SK-N-SH (cell line): ENCODE results near the gene MIPOL1. TPM values are rescaled to one million over a fixed set of nuclear protein-coding genes. Genes with fewer than 3 reads are reported as not detected.

Experiments used
- CTCF ChIA-PET: fragments of 300-600, 350-600 bp; formaldehyde crosslinking; extraction: SDS; loops from one replicate; lab custom pipeline; 2021; lab: Yijun Ruan, JAX
- POLR2A ChIA-PET: fragments of 350-600 bp; sonication (Branson Sonifier 250); formaldehyde crosslinking; extraction: SDS; loops from one replicate; lab custom pipeline; 2020; ENCODE audit warnings: antibody characterized with exemption, inconsistent platforms; lab: Yijun Ruan, JAX
- DNase-seq: peaks from one replicate; pipeline ENCODE4 v3.0.0; 2012
- H2AFZ ChIP-seq: fragments of 200-600 bp; sonication (generic); 2 replicates; pipeline ENCODE4 v1.8.1; 2016; ENCODE audit warnings: antibody characterized with exemption, mild to moderate bottlenecking, low read depth
- H3F3A ChIP-seq: fragments of 200-600 bp; sonication (generic); replicated peaks from 2 replicates; pipeline ENCODE3; 2016; ENCODE audit warnings: antibody characterized with exemption, mild to moderate bottlenecking; ENCODE audit not compliant: insufficient read depth
- H3K27ac ChIP-seq, 2 experiments: fragments of 200-500 bp in 1 of 2; fragments of 200-600 bp in 1 of 2; sonication (Bioruptor generic) in 1 of 2; sonication (generic), shearing (Covaris generic) in 1 of 2; 2 replicates each; pipeline versions ENCODE4 v1.5.1 to v1.6.1; 2014 to 2016; ENCODE audit warnings: low read depth in 2 of 2, inconsistent platforms in 1 of 2, low read length in 1 of 2, mild to moderate bottlenecking in 1 of 2, mixed read lengths in 1 of 2
- H3K27me3 ChIP-seq: fragments of 200-600 bp; sonication (generic), shearing (Covaris generic); 2 replicates; pipeline ENCODE4 v1.6.1; 2016; ENCODE audit warnings: mixed run types; ENCODE audit not compliant: insufficient read depth
- H3K36me3 ChIP-seq, 2 experiments: fragments of 200-500 bp in 1 of 2; fragments of 200-600 bp in 1 of 2; sonication (Bioruptor generic) in 1 of 2; sonication (generic) in 1 of 2; replicated peaks in 1 of 2; 2 replicates each; pipeline versions ENCODE3 to v1.5.1; 2014 to 2016; ENCODE audit warnings: low read length in 1 of 2, mild to moderate bottlenecking in 1 of 2; ENCODE audit not compliant: insufficient read depth in 2 of 2, control insufficient read depth in 1 of 2
- H3K4me1 ChIP-seq, 2 experiments: fragments of 200-500 bp in 1 of 2; fragments of 200-600 bp in 1 of 2; sonication (Bioruptor generic) in 1 of 2; sonication (generic), shearing (Covaris generic) in 1 of 2; 2 replicates each; pipeline versions ENCODE4 v1.5.1 to v1.6.1; 2014 to 2016; ENCODE audit warnings: low read depth in 1 of 2, low read length in 1 of 2, mixed run types in 1 of 2; ENCODE audit not compliant: insufficient read depth in 2 of 2, control insufficient read depth in 1 of 2
- H3K4me2 ChIP-seq: fragments of 200-600 bp; sonication (generic), shearing (Covaris generic); 2 replicates; pipeline ENCODE4 v1.6.1; 2017; ENCODE audit warnings: mixed run types
- H3K4me3 ChIP-seq, 2 experiments: fragments of 200-500 bp in 1 of 2; fragments of 200-600 bp in 1 of 2; sonication (Bioruptor generic) in 1 of 2; sonication (generic), shearing (Covaris generic) in 1 of 2; 2 replicates each; pipeline versions ENCODE4 v1.5.1 to v1.8.1; 2014 to 2016; ENCODE audit warnings: low read depth in 2 of 2, inconsistent platforms in 1 of 2, low read length in 1 of 2, mild to moderate bottlenecking in 1 of 2, mixed read lengths in 1 of 2, moderate library complexity in 1 of 2
- H3K79me2 ChIP-seq: fragments of 200-600 bp; sonication (generic); 2 replicates; pipeline ENCODE4 v1.8.1; 2017; ENCODE audit warnings: mild to moderate bottlenecking; ENCODE audit not compliant: insufficient read depth
- H3K9ac ChIP-seq: fragments of 200-600 bp; sonication (generic); 2 replicates; pipeline ENCODE4 v1.6.1; 2017; ENCODE audit warnings: mixed run types
- H3K9me2 ChIP-seq: fragments of 200-600 bp; sonication (generic); 2 replicates; pipeline ENCODE4 v1.6.1; 2017; ENCODE audit warnings: mixed run types
- H3K9me3 ChIP-seq: fragments of 200-600 bp; sonication (generic); 2 replicates; pipeline ENCODE4 v1.6.1; 2017; ENCODE audit warnings: mixed run types, mild to moderate bottlenecking, moderate library complexity
- H4K20me1 ChIP-seq: fragments of 200-600 bp; sonication (generic); 2 replicates; pipeline ENCODE4 v1.6.1; 2017; ENCODE audit warnings: mild to moderate bottlenecking, mixed run types; ENCODE audit not compliant: insufficient read depth
- CHD2 ChIP-seq: fragments of 150-350 bp; IDR thresholded peaks from 2 replicates; pipeline ENCODE4 v1.6.1; 2018; ENCODE audit warnings: low read length; ENCODE audit not compliant: partially characterized antibody
- EP300 ChIP-seq, 2 experiments: IDR thresholded peaks; 2 replicates each; pipeline versions ENCODE4 v1.4.0 to v1.6.1; 2012; ENCODE audit warnings: borderline replicate concordance in 1 of 2, low read depth in 1 of 2, low read length in 1 of 2
- FOSL2 ChIP-seq: IDR thresholded peaks from 2 replicates; pipeline ENCODE4 v1.4.0; 2012; ENCODE audit warnings: low read depth, mild to moderate bottlenecking, moderate library complexity, borderline replicate concordance
- FOXJ3 ChIP-seq: sonication (generic); formaldehyde crosslinking; IDR thresholded peaks from 2 replicates; pipeline ENCODE4 v1.5.1; 2020; ENCODE audit warnings: mild to moderate bottlenecking, missing genetic modification reagents
- FOXM1 ChIP-seq: IDR thresholded peaks from 2 replicates; pipeline ENCODE4 v1.4.0; 2012; ENCODE audit warnings: low read depth, mild to moderate bottlenecking
- GATA2 ChIP-seq: sonication (generic); formaldehyde crosslinking; IDR thresholded peaks from 2 replicates; pipeline ENCODE4 v1.5.0; 2020; ENCODE audit warnings: mild to moderate bottlenecking, missing genetic modification reagents
- JUND ChIP-seq: IDR thresholded peaks from 2 replicates; pipeline ENCODE4 v1.4.0; 2012
- RAD21 ChIP-seq: IDR thresholded peaks from 2 replicates; pipeline ENCODE4 v1.6.1; 2012; ENCODE audit warnings: mild to moderate bottlenecking, low read length
- RCOR1 ChIP-seq: fragments of 150-350 bp; IDR thresholded peaks from 2 replicates; pipeline ENCODE4 v1.6.1; 2017; ENCODE audit warnings: antibody characterized with exemption, low read length
- SIN3A ChIP-seq: IDR thresholded peaks from 2 replicates; pipeline ENCODE4 v1.6.1; 2012; ENCODE audit warnings: low read depth, mild to moderate bottlenecking, low read length, moderate library complexity, borderline replicate concordance
- TCF12 ChIP-seq: IDR thresholded peaks from 2 replicates; pipeline ENCODE4 v1.4.0; 2012
- TEAD4 ChIP-seq: IDR thresholded peaks from 2 replicates; pipeline ENCODE4 v1.4.0; 2012; ENCODE audit warnings: mild to moderate bottlenecking, borderline replicate concordance; ENCODE audit not compliant: insufficient read depth
- YY1 ChIP-seq: IDR thresholded peaks from 2 replicates; pipeline ENCODE4 v1.4.0; 2012; ENCODE audit warnings: low read depth, mild to moderate bottlenecking
- WGBS: methylation state at CpG from one replicate; pipeline ENCODE4 v1.1.6; 2017; ENCODE audit warnings: low lambda C conversion rate; 5-methylcytosine and 5-hydroxymethylcytosine counted together
- polyA plus RNA-seq, 3 experiments: library from polyadenylated mRNA; depleted of rRNA; stranded (reverse); fragments of >200 nt; gene quantifications; 2 replicates each; pipeline ENCODE4 v1.2.3, GENCODE V29; 2012
- TF ChIP-seq, protein P1 (sequence below): fragments of 150-350 bp; IDR thresholded peaks from 2 replicates; pipeline ENCODE4 v1.6.1; 2016; ENCODE audit warnings: mild to moderate bottlenecking, low read depth, low read length
- TF ChIP-seq, protein P2 (sequence below): fragments of 200-600 bp; sonication (generic); IDR thresholded peaks from 2 replicates; pipeline ENCODE4 v1.6.1; 2017; ENCODE audit warnings: antibody characterized with exemption, mild to moderate bottlenecking, moderate library complexity
- TF ChIP-seq, protein P3 (sequence below): IDR thresholded peaks from 2 replicates; pipeline ENCODE4 v1.4.0; 2012; ENCODE audit warnings: low read depth
- TF ChIP-seq, protein P4 (sequence below): IDR thresholded peaks from 2 replicates; pipeline ENCODE4 v1.6.1; 2012; ENCODE audit warnings: mild to moderate bottlenecking, low read depth, low read length, moderate library complexity
- TF ChIP-seq, protein P5 (sequence below): IDR thresholded peaks from 2 replicates; pipeline ENCODE4 v1.4.0; 2012; ENCODE audit warnings: low read depth, borderline replicate concordance

MIPOL1 gene
- polyA plus RNA-seq, 1 of the 3 experiments (the other 2 are of a cell fraction): 0.23 TPM

DNA sequence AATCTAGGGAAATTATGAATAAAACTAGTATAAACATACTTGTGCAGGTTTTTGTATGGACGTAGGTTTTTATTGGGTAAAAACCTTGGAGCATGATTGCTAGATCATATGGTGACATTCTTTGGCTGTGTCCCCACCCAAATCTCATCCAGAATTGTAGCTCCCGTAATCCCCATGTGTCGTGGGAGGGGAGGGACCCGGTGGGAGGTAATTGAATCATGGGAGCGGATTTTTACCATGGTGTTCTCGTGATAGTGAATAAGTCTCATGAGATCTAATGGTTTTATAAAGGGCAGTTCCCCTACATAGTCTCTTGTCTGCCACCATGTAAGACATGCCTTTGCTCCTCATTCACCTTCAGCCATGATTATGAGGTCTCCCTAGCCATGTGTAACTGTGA is 276.5 kb downstream of the MIPOL1 start:
- no peaks in the 10 kb centered on the region for H3K27me3 ChIP-seq
- H2AFZ ChIP-seq: no peak overlapping the region
- no peak overlapping the region for H3K4me3 ChIP-seq
- WGBS: 19% methylated on average over 6 of the region's 6 CpGs
- H3K36me3 ChIP-seq: no peaks in the 10 kb centered on the region
- H3K4me1 ChIP-seq: no peaks in the 10 kb centered on the region
- H3K9ac ChIP-seq: no peak overlapping the region
- no peak for DNase-seq
- H3K9me2 ChIP-seq: no peaks in the 10 kb centered on the region
- TF ChIP-seq YY1 (no peak), TEAD4 (no peak), EP300 (IDR thresholded peaks at IDR 0.05; ENCODE audit: borderline replicate concordance in 1 of 2, low read depth in 1 of 2, low read length in 1 of 2) (no peak), JUND (no peak), FOXM1 (no peak), CHD2 (no peak), RCOR1 (no peak), FOSL2 (no peak)
- TF ChIP-seq, protein P1, sequence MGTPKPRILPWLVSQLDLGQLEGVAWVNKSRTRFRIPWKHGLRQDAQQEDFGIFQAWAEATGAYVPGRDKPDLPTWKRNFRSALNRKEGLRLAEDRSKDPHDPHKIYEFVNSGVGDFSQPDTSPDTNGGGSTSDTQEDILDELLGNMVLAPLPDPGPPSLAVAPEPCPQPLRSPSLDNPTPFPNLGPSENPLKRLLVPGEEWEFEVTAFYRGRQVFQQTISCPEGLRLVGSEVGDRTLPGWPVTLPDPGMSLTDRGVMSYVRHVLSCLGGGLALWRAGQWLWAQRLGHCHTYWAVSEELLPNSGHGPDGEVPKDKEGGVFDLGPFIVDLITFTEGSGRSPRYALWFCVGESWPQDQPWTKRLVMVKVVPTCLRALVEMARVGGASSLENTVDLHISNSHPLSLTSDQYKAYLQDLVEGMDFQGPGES: no peak
- TF ChIP-seq, protein P2, sequence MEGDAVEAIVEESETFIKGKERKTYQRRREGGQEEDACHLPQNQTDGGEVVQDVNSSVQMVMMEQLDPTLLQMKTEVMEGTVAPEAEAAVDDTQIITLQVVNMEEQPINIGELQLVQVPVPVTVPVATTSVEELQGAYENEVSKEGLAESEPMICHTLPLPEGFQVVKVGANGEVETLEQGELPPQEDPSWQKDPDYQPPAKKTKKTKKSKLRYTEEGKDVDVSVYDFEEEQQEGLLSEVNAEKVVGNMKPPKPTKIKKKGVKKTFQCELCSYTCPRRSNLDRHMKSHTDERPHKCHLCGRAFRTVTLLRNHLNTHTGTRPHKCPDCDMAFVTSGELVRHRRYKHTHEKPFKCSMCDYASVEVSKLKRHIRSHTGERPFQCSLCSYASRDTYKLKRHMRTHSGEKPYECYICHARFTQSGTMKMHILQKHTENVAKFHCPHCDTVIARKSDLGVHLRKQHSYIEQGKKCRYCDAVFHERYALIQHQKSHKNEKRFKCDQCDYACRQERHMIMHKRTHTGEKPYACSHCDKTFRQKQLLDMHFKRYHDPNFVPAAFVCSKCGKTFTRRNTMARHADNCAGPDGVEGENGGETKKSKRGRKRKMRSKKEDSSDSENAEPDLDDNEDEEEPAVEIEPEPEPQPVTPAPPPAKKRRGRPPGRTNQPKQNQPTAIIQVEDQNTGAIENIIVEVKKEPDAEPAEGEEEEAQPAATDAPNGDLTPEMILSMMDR: no peak
- CTCF ChIA-PET: no interaction called here
- no peak overlapping the region for H3K4me2 ChIP-seq
- H3F3A ChIP-seq: no peaks in the 10 kb centered on the region
- H3K9me3 ChIP-seq: no peaks in the 10 kb centered on the region
- POLR2A ChIA-PET: no interaction called here
- H3K27ac ChIP-seq: no peak overlapping the region
- H4K20me1 ChIP-seq: no peaks in the 10 kb centered on the region
- no peaks in the 10 kb centered on the region for H3K79me2 ChIP-seq

DNA sequence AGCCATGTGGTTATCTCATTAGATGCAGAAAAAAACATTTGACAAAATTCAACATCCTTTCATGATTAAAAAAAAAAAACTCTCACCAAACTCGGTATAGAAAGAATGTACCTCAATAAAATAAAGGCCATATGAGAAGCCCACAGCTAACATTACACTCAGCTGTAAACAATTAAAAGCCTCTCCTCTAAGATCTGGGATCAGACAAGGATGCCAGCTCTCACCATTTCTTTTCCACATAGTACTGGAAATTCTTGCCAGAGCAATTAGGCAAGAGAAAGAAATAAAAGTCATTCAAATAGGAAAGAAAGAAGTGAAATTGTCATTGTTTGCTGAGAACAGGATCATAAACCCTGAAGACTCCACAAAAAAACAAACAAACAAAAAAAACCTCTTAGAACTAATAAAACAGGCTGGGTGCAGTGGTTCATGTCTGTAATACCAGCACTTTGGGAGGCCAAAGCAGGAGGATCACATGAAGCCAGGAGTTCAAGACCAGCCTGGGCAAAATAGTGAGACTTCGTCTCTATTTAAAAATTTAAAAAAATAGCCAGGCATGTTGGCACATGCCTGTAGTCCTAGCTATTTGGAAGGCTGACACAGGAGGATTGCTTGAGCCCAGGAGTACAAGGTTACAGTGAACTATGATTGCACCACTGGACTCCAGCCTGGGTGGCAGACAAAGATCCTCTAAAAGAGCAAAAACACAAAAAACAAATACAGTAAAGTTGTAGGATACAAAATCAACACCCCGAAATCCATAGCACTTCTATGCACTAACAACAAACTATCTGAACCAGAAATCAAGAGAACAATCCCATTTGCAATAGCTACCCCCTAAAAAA is 282.9 kb downstream of the MIPOL1 start:
- no peak overlapping the region for H3K27ac ChIP-seq
- no peak overlapping the region for H3K4me2 ChIP-seq
- no peak overlapping the region for H3K4me3 ChIP-seq
- ChIA-PET POLR2A (no interaction called here), CTCF (no interaction called here)
- H4K20me1 ChIP-seq: no peaks in the 10 kb centered on the region
- no peak overlapping the region for H2AFZ ChIP-seq
- WGBS: 16% methylated on average over 3 of the region's 3 CpGs
- no peak overlapping the region for H3K9ac ChIP-seq
- H3K79me2 ChIP-seq: no peaks in the 10 kb centered on the region
- DNase-seq: no peak
- H3K27me3 ChIP-seq: no peaks in the 10 kb centered on the region
- no peaks in the 10 kb centered on the region for H3K4me1 ChIP-seq
- no peaks in the 10 kb centered on the region for H3K9me2 ChIP-seq
- H3K9me3 ChIP-seq: no peaks in the 10 kb centered on the region
- H3F3A ChIP-seq: no peaks in the 10 kb centered on the region
- H3K36me3 ChIP-seq: no peaks in the 10 kb centered on the region
- TF ChIP-seq FOXJ3 (CRISPR knock-in tag) (no peak), SIN3A (no peak), GATA2 (CRISPR knock-in tag) (no peak), TCF12 (no peak), RAD21 (no peak)
- TF ChIP-seq, protein P3, sequence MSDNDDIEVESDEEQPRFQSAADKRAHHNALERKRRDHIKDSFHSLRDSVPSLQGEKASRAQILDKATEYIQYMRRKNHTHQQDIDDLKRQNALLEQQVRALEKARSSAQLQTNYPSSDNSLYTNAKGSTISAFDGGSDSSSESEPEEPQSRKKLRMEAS: no peak
- TF ChIP-seq, protein P4, sequence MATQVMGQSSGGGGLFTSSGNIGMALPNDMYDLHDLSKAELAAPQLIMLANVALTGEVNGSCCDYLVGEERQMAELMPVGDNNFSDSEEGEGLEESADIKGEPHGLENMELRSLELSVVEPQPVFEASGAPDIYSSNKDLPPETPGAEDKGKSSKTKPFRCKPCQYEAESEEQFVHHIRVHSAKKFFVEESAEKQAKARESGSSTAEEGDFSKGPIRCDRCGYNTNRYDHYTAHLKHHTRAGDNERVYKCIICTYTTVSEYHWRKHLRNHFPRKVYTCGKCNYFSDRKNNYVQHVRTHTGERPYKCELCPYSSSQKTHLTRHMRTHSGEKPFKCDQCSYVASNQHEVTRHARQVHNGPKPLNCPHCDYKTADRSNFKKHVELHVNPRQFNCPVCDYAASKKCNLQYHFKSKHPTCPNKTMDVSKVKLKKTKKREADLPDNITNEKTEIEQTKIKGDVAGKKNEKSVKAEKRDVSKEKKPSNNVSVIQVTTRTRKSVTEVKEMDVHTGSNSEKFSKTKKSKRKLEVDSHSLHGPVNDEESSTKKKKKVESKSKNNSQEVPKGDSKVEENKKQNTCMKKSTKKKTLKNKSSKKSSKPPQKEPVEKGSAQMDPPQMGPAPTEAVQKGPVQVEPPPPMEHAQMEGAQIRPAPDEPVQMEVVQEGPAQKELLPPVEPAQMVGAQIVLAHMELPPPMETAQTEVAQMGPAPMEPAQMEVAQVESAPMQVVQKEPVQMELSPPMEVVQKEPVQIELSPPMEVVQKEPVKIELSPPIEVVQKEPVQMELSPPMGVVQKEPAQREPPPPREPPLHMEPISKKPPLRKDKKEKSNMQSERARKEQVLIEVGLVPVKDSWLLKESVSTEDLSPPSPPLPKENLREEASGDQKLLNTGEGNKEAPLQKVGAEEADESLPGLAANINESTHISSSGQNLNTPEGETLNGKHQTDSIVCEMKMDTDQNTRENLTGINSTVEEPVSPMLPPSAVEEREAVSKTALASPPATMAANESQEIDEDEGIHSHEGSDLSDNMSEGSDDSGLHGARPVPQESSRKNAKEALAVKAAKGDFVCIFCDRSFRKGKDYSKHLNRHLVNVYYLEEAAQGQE: no peak
- TF ChIP-seq, protein P5, sequence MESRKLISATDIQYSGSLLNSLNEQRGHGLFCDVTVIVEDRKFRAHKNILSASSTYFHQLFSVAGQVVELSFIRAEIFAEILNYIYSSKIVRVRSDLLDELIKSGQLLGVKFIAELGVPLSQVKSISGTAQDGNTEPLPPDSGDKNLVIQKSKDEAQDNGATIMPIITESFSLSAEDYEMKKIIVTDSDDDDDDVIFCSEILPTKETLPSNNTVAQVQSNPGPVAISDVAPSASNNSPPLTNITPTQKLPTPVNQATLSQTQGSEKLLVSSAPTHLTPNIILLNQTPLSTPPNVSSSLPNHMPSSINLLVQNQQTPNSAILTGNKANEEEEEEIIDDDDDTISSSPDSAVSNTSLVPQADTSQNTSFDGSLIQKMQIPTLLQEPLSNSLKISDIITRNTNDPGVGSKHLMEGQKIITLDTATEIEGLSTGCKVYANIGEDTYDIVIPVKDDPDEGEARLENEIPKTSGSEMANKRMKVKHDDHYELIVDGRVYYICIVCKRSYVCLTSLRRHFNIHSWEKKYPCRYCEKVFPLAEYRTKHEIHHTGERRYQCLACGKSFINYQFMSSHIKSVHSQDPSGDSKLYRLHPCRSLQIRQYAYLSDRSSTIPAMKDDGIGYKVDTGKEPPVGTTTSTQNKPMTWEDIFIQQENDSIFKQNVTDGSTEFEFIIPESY: no peak
